OCI-LY7 (cell line): Measurements from ENCODE around the gene OPCML. TPM values are rescaled to one million over a fixed set of nuclear protein-coding genes. Genes with fewer than 3 reads are reported as not detected.

Source experiments
- BruUV-seq: library from RNA; stranded (reverse); fragments of 400-500 nt; replicated peaks from 2 replicates; lab custom pipeline; 2021; lab: Mats Ljungman, UMichigan
- CTCF ChIA-PET: fragments of 300-600 bp; sonication (Branson Sonifier 250); formaldehyde crosslinking; loops from one replicate; lab custom pipeline; 2022; ENCODE audit warnings: antibody characterized with exemption; ENCODE audit not compliant: unreplicated experiment; lab: Charles Lee
- POLR2A ChIA-PET: fragments of 300-600 bp; sonication (Branson Sonifier 250); formaldehyde crosslinking; loops from one replicate; lab custom pipeline; 2022; ENCODE audit warnings: antibody characterized with exemption; lab: Charles Lee
- DNase-seq: peaks from one replicate; pipeline ENCODE4 v3.0.0-alpha.2; 2015; ENCODE audit warnings: low spot score
- H2AFZ ChIP-seq: fragments of 200-600 bp; sonication (generic), shearing (Covaris generic); 2 replicates; pipeline ENCODE4 v1.6.1; 2014; ENCODE audit warnings: mild to moderate bottlenecking, antibody characterized with exemption, low read length, moderate library complexity
- H3K27ac ChIP-seq: fragments of 200-600 bp; sonication (generic); 2 replicates; pipeline ENCODE4 v1.5.1; 2014; ENCODE audit warnings: mixed run types, low read depth, mild to moderate bottlenecking, moderate library complexity, low read length, inconsistent platforms; ENCODE audit not compliant: poor library complexity, severe bottlenecking
- H3K36me3 ChIP-seq: fragments of 200-600 bp; sonication (generic); 2 replicates; pipeline ENCODE4 v1.6.1; 2014; ENCODE audit warnings: mild to moderate bottlenecking, antibody characterized with exemption, low read length, moderate library complexity, mixed read lengths; ENCODE audit not compliant: insufficient read depth
- H3K4me1 ChIP-seq: fragments of 200-600 bp; sonication (generic); 2 replicates; pipeline ENCODE4 v1.5.1; 2014; ENCODE audit warnings: mild to moderate bottlenecking, low read length; ENCODE audit not compliant: insufficient read depth, poor library complexity, severe bottlenecking
- H3K4me2 ChIP-seq: fragments of 200-600 bp; sonication (generic); 2 replicates; pipeline ENCODE4 v1.6.1; 2014; ENCODE audit warnings: mild to moderate bottlenecking, low read length
- H3K4me3 ChIP-seq: fragments of 200-600 bp; sonication (generic); 2 replicates; pipeline ENCODE4 v1.5.1; 2014; ENCODE audit warnings: mild to moderate bottlenecking, low read depth, low read length; ENCODE audit not compliant: poor library complexity, severe bottlenecking
- H3K79me2 ChIP-seq: fragments of 200-600 bp; sonication (generic); 2 replicates; pipeline ENCODE4 v1.6.1; 2016; ENCODE audit warnings: low read depth, mild to moderate bottlenecking, low read length, moderate library complexity, mixed read lengths; ENCODE audit not compliant: insufficient read depth
- H3K9me2 ChIP-seq: fragments of 200-600 bp; sonication (generic); 2 replicates; pipeline ENCODE4 v1.6.1; 2016; ENCODE audit warnings: mild to moderate bottlenecking, low read length, mixed read lengths; ENCODE audit not compliant: insufficient read depth
- H3K9me3 ChIP-seq: fragments of 200-600 bp; sonication (generic); 2 replicates; pipeline ENCODE4 v1.6.1; 2014; ENCODE audit warnings: mild to moderate bottlenecking, mixed run types, low read length, mixed read lengths
- H4K20me1 ChIP-seq: fragments of 200-600 bp; sonication (generic); 2 replicates; pipeline ENCODE4 v1.6.1; 2014; ENCODE audit warnings: mild to moderate bottlenecking, antibody characterized with exemption, low read length, moderate library complexity, mixed read lengths; ENCODE audit not compliant: insufficient read depth
- CTCF ChIP-seq: fragments of 200-600 bp; sonication (generic); conservative IDR thresholded peaks from 2 replicates; pipeline ENCODE4 v1.5.1; 2014; ENCODE audit warnings: mild to moderate bottlenecking, antibody characterized with exemption, low read length, moderate library complexity, mixed read lengths
- EZH2phosphoT487 ChIP-seq: fragments of 200-600 bp; sonication (generic); IDR thresholded peaks from 2 replicates; pipeline ENCODE4 v1.6.1; 2018; ENCODE audit warnings: low read depth, borderline replicate concordance, mild to moderate bottlenecking, mixed run types, antibody characterized with exemption, low read length, moderate library complexity, mixed read lengths
- intact Hi-C: fragments of 100-400 bp; cut with micrococcal nuclease; formaldehyde crosslinking; loops from one replicate; pipeline ENCODE4 v1.10.0; 2022; ENCODE audit not compliant: unreplicated experiment
- total RNA-seq, 2 experiments: library from RNA; depleted of rRNA in 1 of 2; stranded (reverse); fragments of >200 nt in 1 of 2; shearing (Covaris generic) in 1 of 2; gene quantifications; 2 replicates each; pipeline ENCODE4 v1.2.3, GENCODE V29; 2014 to 2022

The OPCML gene
- total RNA-seq, 2 experiments from 2014 or later, result not detected

GRCh38 chr11:132719684-132720083, 812.6 kb downstream of the OPCML start:
- Histone ChIP-seq H3K4me2 (no peak overlapping the region), H3K27ac (no peak overlapping the region), H3K9me2 (no peaks in the 10 kb centered on the region), H3K79me2 (no peaks in the 10 kb centered on the region), H3K4me1 (no peaks in the 10 kb centered on the region), H3K4me3 (no peak overlapping the region), H4K20me1 (no peaks in the 10 kb centered on the region), H3K9me3 (no peaks in the 10 kb centered on the region), H3K36me3 (no peaks in the 10 kb centered on the region), H2AFZ (no peak overlapping the region)
- ChIA-PET POLR2A (interaction anchor here (1.0 to 1.2 kb wide), 2 partner anchors 10 to 33 kb away, joined by 3 read pairs; no protein-coding TSS in a partner anchor), CTCF (no interaction called here)
- intact Hi-C loops, result no loop called here
- no peak for TF ChIP-seq EZH2phosphoT487
- TF ChIP-seq CTCF, result no peak
- BruUV-seq, result no TSS peak
- DNase-seq, result no peak

- intact Hi-C loops, result no loop called here
- no peak for DNase-seq
- Histone ChIP-seq H3K27ac (no peak overlapping the region), H3K4me1 (no peaks in the 10 kb centered on the region), H3K36me3 (no peaks in the 10 kb centered on the region), H3K79me2 (no peaks in the 10 kb centered on the region), H3K4me3 (no peak overlapping the region), H3K9me2 (no peaks in the 10 kb centered on the region), H4K20me1 (no peaks in the 10 kb centered on the region), H3K9me3 (no peaks in the 10 kb centered on the region), H3K4me2 (no peak overlapping the region), H2AFZ (no peak overlapping the region)
- TF ChIP-seq EZH2phosphoT487, result no peak
- TF ChIP-seq CTCF, result no peak
- POLR2A ChIA-PET, result interaction anchor here (1.0 kb wide), 1 partner anchor 34 kb away, joined by 3 read pairs; no protein-coding TSS in a partner anchor
- CTCF ChIA-PET, result no interaction called here
- BruUV-seq, result no TSS peak
These were observed 813.3 kb downstream of the OPCML start for GRCh38 chr11:132718711-132719671.

GRCh38 chr11:132717824-132718223, 814.5 kb downstream of the OPCML start:
- no peaks in the 10 kb centered on the region for H3K4me1 ChIP-seq
- ChIA-PET CTCF (no interaction called here), POLR2A (no interaction called here)
- H3K27ac ChIP-seq, result no peak overlapping the region
- TF ChIP-seq EZH2phosphoT487 (no peak), CTCF (no peak)
- H3K9me2 ChIP-seq, result no peaks in the 10 kb centered on the region
- H3K4me3 ChIP-seq, result no peak overlapping the region
- BruUV-seq, result no TSS peak
- H3K36me3 ChIP-seq, result no peaks in the 10 kb centered on the region
- no peak overlapping the region for H3K4me2 ChIP-seq
- H3K9me3 ChIP-seq, result no peaks in the 10 kb centered on the region
- no peak for DNase-seq
- H2AFZ ChIP-seq, result no peak overlapping the region
- no peaks in the 10 kb centered on the region for H3K79me2 ChIP-seq
- H4K20me1 ChIP-seq, result no peaks in the 10 kb centered on the region
- intact Hi-C loops, result no loop called here
